GM13977 (cell line): Measurements from ENCODE around the gene TWNK.
A peak's percentile ranks its signal among the peaks of the same experiment; 100 is the strongest.

Source experiments
- DNase-seq: peaks from one replicate; pipeline ENCODE4 v3.0.0; 2012; ENCODE audit warnings: low spot score
- in situ Hi-C: fragments of 300-500 bp; cut with MboI; formaldehyde crosslinking; loops from one replicate; pipeline ENCODE4 v1.12.0; 2022; ENCODE audit warnings: low sequenced_read_pairs, low pct_unique_long_range_greater_than_20kb, mixed read lengths, inconsistent platforms; ENCODE audit not compliant: unreplicated experiment
- TF ChIP-seq, protein P1 (sequence below): IDR thresholded peaks from 2 replicates; pipeline ENCODE4 v1.5.1; 2012; ENCODE audit warnings: mild to moderate bottlenecking, control low read depth; ENCODE audit not compliant: insufficient read depth; ENCODE audit errors: extremely low read depth, missing control alignments

The TWNK gene

DNA sequence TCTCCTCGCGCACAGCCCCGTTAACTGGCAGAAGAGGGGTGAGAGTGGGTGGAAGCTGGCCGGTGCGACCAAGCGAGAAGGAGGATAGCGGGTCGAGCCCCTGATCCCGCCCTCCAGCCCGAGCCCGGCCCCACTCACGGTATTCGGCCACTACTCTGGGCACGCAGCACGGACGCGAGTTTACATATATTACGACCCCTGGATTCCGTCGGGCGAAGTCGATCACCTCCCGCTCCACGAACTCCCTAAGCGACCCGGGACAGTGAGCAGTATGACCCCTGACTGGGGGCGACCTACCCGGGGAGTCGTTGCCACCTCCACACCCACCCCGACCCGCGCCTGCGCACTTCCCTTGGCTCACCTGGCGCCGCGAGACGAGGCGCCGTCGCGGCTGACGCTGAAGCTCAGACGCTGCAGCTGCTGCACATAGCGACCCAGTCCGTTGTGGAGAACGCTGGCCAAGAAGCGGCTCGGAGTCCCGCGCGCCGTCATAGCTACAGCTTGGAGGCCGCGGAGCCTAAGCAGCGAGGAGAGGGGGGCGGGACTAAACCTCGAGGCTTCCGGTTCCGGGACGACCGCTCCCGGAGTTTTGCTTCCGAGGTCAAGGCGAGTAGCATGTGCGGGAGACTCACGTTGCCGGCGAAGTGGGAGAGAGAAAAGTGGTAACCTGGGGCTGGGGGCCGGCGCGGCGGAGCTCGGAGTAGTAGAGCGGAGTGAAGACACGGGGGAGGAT, at the start of gene TWNK, which contains the start of gene MRPL43:
Gene TWNK, plus strand, starts transcription at position 592 of the 733 bp plus-strand sequence. CDS start 668 bp downstream, outside the sequence.
Gene MRPL43, minus strand, starts transcription at position 546 of the 733 bp plus-strand sequence. Its CDS starts 54 bp downstream, at position 492.
- in situ Hi-C loops, result no loop called here
- peak; percentile 92 for DNase-seq
- TF ChIP-seq, protein P1, sequence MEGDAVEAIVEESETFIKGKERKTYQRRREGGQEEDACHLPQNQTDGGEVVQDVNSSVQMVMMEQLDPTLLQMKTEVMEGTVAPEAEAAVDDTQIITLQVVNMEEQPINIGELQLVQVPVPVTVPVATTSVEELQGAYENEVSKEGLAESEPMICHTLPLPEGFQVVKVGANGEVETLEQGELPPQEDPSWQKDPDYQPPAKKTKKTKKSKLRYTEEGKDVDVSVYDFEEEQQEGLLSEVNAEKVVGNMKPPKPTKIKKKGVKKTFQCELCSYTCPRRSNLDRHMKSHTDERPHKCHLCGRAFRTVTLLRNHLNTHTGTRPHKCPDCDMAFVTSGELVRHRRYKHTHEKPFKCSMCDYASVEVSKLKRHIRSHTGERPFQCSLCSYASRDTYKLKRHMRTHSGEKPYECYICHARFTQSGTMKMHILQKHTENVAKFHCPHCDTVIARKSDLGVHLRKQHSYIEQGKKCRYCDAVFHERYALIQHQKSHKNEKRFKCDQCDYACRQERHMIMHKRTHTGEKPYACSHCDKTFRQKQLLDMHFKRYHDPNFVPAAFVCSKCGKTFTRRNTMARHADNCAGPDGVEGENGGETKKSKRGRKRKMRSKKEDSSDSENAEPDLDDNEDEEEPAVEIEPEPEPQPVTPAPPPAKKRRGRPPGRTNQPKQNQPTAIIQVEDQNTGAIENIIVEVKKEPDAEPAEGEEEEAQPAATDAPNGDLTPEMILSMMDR, result no peak

DNA sequence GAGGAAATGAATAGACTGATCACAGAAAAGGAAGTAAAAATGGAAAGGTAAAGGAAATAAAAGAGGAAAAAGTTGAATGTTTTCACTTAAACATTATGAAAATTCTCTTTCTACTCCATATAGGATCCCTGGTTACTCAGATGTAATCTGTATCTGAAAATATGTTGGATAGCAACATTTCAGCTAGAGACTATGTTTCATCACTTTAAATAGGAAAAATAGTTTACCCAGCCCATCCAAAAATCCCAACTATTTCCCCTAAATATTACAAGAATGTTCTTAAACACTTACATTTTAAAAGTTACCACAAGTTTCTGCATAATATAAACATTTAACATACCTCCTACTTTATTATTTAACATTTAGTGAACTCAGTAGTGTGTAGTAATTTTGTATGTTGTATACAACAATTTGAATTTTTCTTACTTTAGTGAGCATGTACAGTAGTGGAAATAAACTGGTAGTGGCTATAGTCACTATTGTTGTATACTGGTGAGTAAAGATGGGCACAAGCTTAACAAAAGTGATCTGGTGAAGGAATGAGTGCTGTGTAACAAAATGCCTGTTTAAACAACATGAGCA, 47.5 kb upstream of the TWNK start:
- in situ Hi-C loops, result no loop called here
- TF ChIP-seq, protein P1, result no peak
- no peak for DNase-seq

DNA sequence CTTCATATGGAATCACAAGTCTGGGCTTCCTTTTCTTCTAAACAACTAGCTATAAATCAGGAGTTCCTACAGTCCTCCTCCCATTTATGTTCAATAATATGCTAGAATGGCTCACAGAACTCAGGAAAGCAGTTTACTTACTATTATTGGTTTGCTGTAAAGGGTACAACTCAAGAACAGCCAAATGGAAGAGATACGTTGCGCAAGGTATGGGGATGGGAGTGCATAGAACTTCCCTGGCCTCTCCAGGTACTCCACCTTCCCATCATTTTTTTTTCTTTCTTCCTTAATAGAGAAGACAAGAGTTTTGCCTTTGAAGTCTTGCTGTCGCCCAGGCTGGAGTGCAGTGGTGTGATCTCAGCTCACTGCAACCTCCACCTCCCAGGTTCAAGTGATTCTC, 45.1 kb upstream of the TWNK start:
- no peak for DNase-seq
- TF ChIP-seq, protein P1, result no peak
- in situ Hi-C loops, result no loop called here

DNA sequence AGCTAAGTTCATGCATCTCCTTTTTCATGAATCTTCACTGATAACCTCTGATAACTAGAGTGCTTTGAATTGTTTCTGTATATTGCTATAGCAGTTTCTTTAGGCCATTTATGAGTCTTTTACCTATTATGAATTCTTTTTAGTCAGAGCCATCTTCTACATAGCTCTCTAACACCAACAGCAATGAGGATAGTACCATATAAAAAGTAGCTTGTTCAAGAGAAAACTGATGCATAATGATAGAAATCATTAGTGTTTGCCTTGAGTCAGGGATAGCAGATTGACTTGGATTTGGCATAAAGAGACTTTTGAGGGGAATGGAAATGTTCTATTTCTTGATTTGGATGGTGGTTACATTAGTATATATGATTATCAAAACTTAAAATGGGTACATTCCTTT, 43.8 kb upstream of the TWNK start:
- TF ChIP-seq, protein P1, result no peak
- in situ Hi-C loops, result no loop called here
- no peak for DNase-seq

DNA sequence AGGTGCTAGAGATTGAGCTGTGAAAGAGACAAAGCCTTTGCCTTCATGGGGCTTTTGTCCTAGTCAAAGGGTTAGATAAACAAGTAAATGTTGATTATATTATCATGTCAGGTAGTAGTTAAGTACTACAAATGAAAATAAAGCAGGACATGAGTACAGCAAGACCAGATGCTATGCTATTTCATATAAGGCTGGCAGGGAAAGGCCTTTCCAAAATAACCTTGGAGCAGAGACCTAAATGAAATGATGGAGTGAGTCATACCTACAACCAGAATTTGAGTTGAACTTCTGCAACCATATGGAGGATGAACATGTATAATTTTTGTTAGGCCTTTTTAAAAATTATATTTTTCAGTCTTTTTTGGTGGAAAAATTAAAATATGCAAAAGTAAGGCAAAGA, 41.6 kb upstream of the TWNK start:
- no peak for DNase-seq
- TF ChIP-seq, protein P1, result no peak
- in situ Hi-C loops, result no loop called here

DNA sequence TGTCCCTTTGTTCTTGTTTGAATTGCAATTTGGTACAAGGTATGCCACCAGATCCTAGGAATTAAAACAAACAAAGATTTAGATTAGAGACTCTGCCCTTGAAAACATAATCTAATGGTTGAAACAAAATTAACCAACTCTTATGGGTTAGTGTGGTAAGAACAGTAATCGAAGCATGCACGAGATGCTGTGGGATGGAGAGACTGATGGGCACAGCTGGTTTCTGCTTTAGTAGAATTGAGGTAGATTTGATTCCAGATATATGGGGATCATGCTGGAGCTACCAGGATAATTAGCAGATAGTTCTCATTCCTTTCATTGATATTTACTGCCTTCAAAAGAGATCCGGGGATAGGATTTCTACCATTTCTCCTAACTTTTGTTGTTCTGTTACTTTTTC, 38.4 kb upstream of the TWNK start:
- in situ Hi-C loops, result no loop called here
- TF ChIP-seq, protein P1, result no peak
- DNase-seq, result no peak
